Measurements from ENCODE around the gene MEPE.

DNA sequence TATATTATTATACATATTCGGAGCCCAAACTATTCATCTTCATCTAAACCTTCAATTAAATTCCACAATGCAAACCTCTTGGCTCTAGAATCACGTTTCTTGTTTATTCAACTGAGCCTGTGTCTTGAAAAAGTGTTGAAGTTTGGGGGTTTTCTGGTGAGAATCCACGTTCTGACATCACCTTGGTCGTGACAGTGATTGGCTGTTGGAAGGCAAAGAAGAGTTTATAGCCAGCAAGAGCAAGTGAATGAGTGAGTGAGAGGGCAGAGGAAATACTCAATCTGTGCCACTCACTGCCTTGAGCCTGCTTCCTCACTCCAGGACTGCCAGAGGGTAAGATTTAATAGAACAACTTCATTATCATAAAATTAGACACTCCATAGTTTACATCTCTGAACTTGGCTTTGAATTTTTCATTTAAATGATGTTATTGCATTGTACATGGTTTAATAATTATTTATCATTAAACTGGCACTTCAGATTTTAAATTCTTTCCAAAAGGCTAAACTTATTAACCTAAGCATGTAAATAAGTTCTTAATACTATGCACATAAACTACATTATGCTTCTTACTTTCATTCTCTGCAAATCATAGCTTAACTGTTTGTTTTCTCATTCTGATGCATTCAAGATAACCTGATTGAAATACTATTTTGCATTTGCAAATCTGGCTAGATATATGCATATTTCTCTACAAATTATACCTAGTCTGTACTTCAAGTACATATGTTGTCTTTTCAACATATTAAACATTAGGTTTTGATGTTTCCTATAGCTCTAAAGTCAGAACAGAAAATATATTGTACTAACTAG is 33.3 kb upstream of the MEPE start, which contains the start of gene IBSP:
- TF ChIP-seq ZNF384 (IDR thresholded peaks at IDR 0.05) (no peak), SP1 (IDR thresholded peaks at IDR 0.05) (no peak), ELF4 (IDR thresholded peaks at IDR 0.05) (no peak), LEF1 (IDR thresholded peaks at IDR 0.05; ENCODE audit: borderline replicate concordance) (no peak)
